ENCODE measurements around the gene LRFN3. TPM values are rescaled to one million over a fixed set of nuclear protein-coding genes. Genes with fewer than 3 reads are reported as not detected.

LRFN3 gene
- polyA plus RNA-seq, 1 experiment, result 1.8 TPM

DNA sequence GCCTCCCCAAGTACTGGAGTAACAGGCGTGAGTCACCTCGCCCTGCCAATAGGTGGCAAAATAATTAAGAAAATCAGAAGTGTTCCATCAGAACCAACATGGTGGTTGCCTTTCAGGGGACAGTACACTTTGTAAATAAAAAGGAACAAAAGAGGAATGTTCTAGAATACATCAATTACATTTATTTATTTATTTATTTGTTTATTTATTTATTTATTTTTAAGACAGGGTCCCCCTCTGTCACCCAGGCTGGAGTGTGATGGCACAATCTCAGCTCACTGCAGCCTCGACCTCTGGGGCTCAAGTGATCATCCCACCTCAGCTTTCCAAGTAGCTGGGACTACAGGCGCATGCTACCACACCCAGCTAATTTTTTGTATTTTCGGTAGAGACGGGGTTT, 15.2 kb upstream of the LRFN3 start:
- POLR2A ChIA-PET, result no interaction called here
- H3K4me3 ChIP-seq (ENCODE audit: low read depth, low read length), result no peak overlapping the region
- no peaks in the 10 kb centered on the region for H3K36me3 ChIP-seq (ENCODE audit: control insufficient read depth, insufficient read depth, low read length)
- TF ChIP-seq, protein P1, sequence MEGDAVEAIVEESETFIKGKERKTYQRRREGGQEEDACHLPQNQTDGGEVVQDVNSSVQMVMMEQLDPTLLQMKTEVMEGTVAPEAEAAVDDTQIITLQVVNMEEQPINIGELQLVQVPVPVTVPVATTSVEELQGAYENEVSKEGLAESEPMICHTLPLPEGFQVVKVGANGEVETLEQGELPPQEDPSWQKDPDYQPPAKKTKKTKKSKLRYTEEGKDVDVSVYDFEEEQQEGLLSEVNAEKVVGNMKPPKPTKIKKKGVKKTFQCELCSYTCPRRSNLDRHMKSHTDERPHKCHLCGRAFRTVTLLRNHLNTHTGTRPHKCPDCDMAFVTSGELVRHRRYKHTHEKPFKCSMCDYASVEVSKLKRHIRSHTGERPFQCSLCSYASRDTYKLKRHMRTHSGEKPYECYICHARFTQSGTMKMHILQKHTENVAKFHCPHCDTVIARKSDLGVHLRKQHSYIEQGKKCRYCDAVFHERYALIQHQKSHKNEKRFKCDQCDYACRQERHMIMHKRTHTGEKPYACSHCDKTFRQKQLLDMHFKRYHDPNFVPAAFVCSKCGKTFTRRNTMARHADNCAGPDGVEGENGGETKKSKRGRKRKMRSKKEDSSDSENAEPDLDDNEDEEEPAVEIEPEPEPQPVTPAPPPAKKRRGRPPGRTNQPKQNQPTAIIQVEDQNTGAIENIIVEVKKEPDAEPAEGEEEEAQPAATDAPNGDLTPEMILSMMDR (IDR thresholded peaks at IDR 0.05; ENCODE audit: insufficient read depth, low read depth, low read length), result no peak
- CTCF ChIA-PET, result no interaction called here
- H3K27me3 ChIP-seq (ENCODE audit: control insufficient read depth, insufficient read depth, low read length), result no peaks in the 10 kb centered on the region; the same call in 1 of the 2 replicates
- DNase-seq (ENCODE audit: low read depth), result no peak

DNA sequence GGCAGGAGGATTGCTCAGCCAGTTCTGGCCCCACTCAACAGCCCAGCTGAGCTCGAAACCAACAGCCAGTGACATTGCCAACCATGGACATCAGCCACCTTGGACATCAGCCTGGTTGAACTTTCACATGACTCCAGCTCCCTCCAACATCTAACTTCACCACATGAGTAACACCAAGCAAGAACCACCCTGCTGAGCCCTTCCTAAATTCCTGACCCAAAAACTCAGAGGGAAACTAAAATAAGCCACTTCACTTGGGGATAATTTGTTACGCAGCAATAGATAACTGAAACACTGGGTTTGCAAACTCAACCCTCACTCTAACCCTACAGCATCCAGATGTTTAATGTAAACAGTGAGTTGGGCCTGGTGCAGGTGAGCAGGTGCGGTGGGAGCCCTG, 10.7 kb upstream of the LRFN3 start:
- DNase-seq (ENCODE audit: low read depth), result no peak
- CTCF ChIA-PET, result interaction anchor here (0.9 to 1.2 kb wide), 3 partner anchors 9 to 22 kb away, joined by 3 read pairs; no protein-coding TSS in a partner anchor
- Histone ChIP-seq H3K27me3 (ENCODE audit: control insufficient read depth, insufficient read depth, low read length) (no peaks in the 10 kb centered on the region; the same call in 1 of the 2 replicates), H3K36me3 (ENCODE audit: control insufficient read depth, insufficient read depth, low read length) (no peaks in the 10 kb centered on the region), H3K4me3 (ENCODE audit: low read depth, low read length) (no peak overlapping the region)
- TF ChIP-seq, protein P1 (IDR thresholded peaks at IDR 0.05; ENCODE audit: insufficient read depth, low read depth, low read length), result no peak
- POLR2A ChIA-PET, result no interaction called here

DNA sequence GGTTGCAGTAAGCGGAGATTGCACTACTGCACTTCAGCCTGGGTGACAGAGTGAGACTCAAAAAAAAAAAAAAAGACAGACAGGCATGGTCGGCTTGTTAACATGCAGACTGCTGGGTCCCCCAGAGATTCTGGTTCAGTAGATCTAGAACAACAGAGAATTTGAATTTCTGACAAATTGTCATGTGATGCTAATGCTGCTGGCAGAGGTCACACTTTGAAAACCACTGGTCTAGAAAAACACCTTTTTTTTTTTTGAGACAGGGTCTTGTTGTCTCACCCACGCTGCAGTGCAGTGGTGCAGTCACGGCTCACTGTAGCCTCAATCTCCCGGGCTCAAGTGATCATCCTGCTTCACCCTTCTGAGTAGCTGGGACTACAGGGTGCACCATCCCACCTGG, 7.7 kb upstream of the LRFN3 start:
- POLR2A ChIA-PET, result no interaction called here
- no peak for DNase-seq (ENCODE audit: low read depth)
- no peaks in the 10 kb centered on the region for H3K36me3 ChIP-seq (ENCODE audit: control insufficient read depth, insufficient read depth, low read length)
- CTCF ChIA-PET, result no interaction called here
- no peaks in the 10 kb centered on the region; the same call in 1 of the 2 replicates for H3K27me3 ChIP-seq (ENCODE audit: control insufficient read depth, insufficient read depth, low read length)
- TF ChIP-seq, protein P1 (IDR thresholded peaks at IDR 0.05; ENCODE audit: insufficient read depth, low read depth, low read length), result no peak
- H3K4me3 ChIP-seq (ENCODE audit: low read depth, low read length), result no peak overlapping the region

DNA sequence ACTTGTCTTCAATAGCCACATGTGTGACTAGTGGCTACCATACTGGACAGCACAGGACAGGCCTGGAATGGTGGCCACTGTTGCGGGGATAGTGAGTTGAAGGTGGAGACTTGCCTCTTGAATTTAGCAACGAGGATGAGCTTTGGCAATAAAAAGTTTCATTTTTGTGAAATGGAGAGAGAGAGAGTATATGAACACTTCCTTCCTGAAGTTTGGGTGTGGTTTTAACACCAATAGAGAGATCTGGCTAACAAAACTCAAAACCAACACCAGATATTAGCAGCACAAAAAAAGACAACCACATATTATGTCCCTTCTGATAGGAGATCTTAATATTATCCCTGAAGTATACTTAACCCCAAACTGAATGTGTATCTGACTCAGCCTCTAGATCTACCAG, 6.3 kb upstream of the LRFN3 start:
- ChIA-PET POLR2A (no interaction called here), CTCF (no interaction called here)
- TF ChIP-seq, protein P1 (IDR thresholded peaks at IDR 0.05; ENCODE audit: insufficient read depth, low read depth, low read length), result no peak
- H3K27me3 ChIP-seq (ENCODE audit: control insufficient read depth, insufficient read depth, low read length), result no peaks in the 10 kb centered on the region
- no peaks in the 10 kb centered on the region for H3K36me3 ChIP-seq (ENCODE audit: control insufficient read depth, insufficient read depth, low read length)
- H3K4me3 ChIP-seq (ENCODE audit: low read depth, low read length), result no peak overlapping the region
- no peak for DNase-seq (ENCODE audit: low read depth)

DNA sequence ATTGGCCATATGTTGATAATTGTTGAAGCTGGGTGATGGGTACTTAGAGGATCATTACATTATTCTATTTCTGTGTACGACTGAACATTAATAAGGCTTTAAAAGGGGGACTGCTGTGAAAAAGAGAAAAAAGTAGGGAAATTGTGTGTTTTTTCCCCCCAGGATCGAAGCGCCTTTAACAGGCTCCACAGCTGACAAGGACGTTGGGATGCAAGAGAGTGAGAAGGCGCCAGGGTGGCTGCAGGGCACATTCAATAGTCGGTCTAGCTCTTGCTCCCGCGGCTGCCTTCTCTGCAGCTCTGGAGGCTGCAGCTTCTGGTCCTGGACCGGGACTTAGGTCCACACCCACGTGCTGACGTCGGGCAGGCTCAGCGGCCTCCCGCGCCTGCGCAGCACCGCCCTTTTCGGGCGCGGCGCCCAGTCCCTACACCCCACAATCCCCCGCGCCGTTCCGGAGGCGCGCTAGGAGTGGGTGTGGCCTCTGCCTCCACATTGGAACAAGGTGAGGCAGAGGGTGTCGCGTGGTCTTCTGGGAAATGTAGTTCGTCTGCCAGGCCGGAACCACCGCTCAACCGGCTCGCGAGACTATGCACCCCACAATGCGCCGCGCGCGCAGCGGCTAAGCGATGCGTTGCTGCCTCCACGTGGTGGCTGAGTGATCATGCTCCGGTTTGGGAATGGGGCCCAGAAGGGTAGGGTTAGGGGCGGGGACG, 4.9 kb upstream of the LRFN3 start:
- no peaks in the 10 kb centered on the region for H3K27me3 ChIP-seq (ENCODE audit: control insufficient read depth, insufficient read depth, low read length)
- CTCF ChIA-PET, result interaction anchor here (0.5 to 4.6 kb wide), 28 partner anchors 9 to 411 kb away, joined by 3 to 82 read pairs (median 4); partner anchors contain the start of genes PSENEN and U2AF1L4
- TF ChIP-seq, protein P1 (IDR thresholded peaks at IDR 0.05; ENCODE audit: insufficient read depth, low read depth, low read length), result peak; percentile 91
- peak overlapping the region; percentile 18; the same call in 1 of the 2 replicates for H3K4me3 ChIP-seq (ENCODE audit: low read depth, low read length)
- peak; percentile 98 for DNase-seq (ENCODE audit: low read depth)
- no peaks in the 10 kb centered on the region for H3K36me3 ChIP-seq (ENCODE audit: control insufficient read depth, insufficient read depth, low read length)
- POLR2A ChIA-PET, result interaction anchor here (0.6 kb wide), 2 partner anchors 37 to 47 kb away, joined by 3 read pairs; no protein-coding TSS in a partner anchor
